Ramos (cell line): ENCODE measurements around the gene CERK.

Source experiments
- in situ Hi-C: fragments of 300-500 bp; cut with MboI; formaldehyde crosslinking; loops from one replicate; pipeline ENCODE4 v1.14.3; 2022; ENCODE audit warnings: low sequenced_read_pairs; ENCODE audit not compliant: unreplicated experiment

CERK gene

GRCh38 chr22:46767249-46767985 lies 29.4 kb upstream of the CERK start:
- in situ Hi-C loops, result loop anchor here (25.0 kb wide), 2 partner anchors 980 to 1320 kb away; no protein-coding TSS in a partner anchor

- in situ Hi-C loops, result loop anchor here (25.0 kb wide), 2 partner anchors 979 to 1321 kb away; no protein-coding TSS in a partner anchor
These were observed 28.6 kb upstream of the CERK start for GRCh38 chr22:46766611-46767010.

GRCh38 chr22:46764779-46765485 lies 26.9 kb upstream of the CERK start:
- in situ Hi-C loops, result loop anchor here (25.0 kb wide), 2 partner anchors 978 to 1322 kb away; no protein-coding TSS in a partner anchor

- in situ Hi-C loops, result loop anchor here (25.0 kb wide), 2 partner anchors 977 to 1323 kb away; no protein-coding TSS in a partner anchor
These were observed 26.2 kb upstream of the CERK start for GRCh38 chr22:46764140-46764680.

- in situ Hi-C loops, result loop anchor here (25.0 kb wide), 2 partner anchors 976 to 1324 kb away; no protein-coding TSS in a partner anchor
These were observed 25.1 kb upstream of the CERK start for GRCh38 chr22:46763051-46763705.

- in situ Hi-C loops, result loop anchor here (25.0 kb wide), 2 partner anchors 975 to 1325 kb away; no protein-coding TSS in a partner anchor
These were observed 24.4 kb upstream of the CERK start, which contains the start of gene TBC1D22A for GRCh38 chr22:46762238-46763050. TSS of gene TBC1D22A (plus strand) at chr22:46762650. CDS start at chr22:46762787, 137 bp downstream.

GRCh38 chr22:46761539-46762237 lies 23.6 kb upstream of the CERK start:
- in situ Hi-C loops, result loop anchor here (25.0 kb wide), 2 partner anchors 974 to 1326 kb away; no protein-coding TSS in a partner anchor

GRCh38 chr22:46761017-46761416 lies 23.0 kb upstream of the CERK start:
- in situ Hi-C loops, result loop anchor here (25.0 kb wide), 2 partner anchors 974 to 1326 kb away; no protein-coding TSS in a partner anchor

GRCh38 chr22:46758867-46759290 lies 20.8 kb upstream of the CERK start:
- in situ Hi-C loops, result loop anchor here (5.0 to 25.0 kb wide), 3 partner anchors 43 to 1328 kb away; no protein-coding TSS in a partner anchor

- in situ Hi-C loops, result loop anchor here (5.0 to 25.0 kb wide), 3 partner anchors 44 to 1329 kb away; no protein-coding TSS in a partner anchor
These were observed 20.1 kb upstream of the CERK start for GRCh38 chr22:46758121-46758520.

- in situ Hi-C loops, result loop anchor here (5.0 to 25.0 kb wide), 3 partner anchors 45 to 1330 kb away; no protein-coding TSS in a partner anchor
These were observed 19.1 kb upstream of the CERK start for GRCh38 chr22:46757104-46757503.

GRCh38 chr22:46756097-46756496 lies 18.0 kb upstream of the CERK start:
- in situ Hi-C loops, result loop anchor here (5.0 to 25.0 kb wide), 3 partner anchors 46 to 1331 kb away; no protein-coding TSS in a partner anchor

- in situ Hi-C loops, result loop anchor here (5.0 to 25.0 kb wide), 3 partner anchors 47 to 1332 kb away; no protein-coding TSS in a partner anchor
These were observed 17.5 kb upstream of the CERK start for GRCh38 chr22:46755525-46755924.

GRCh38 chr22:46754826-46755225 lies 16.8 kb upstream of the CERK start:
- in situ Hi-C loops, result loop anchor here (5.0 to 25.0 kb wide), 3 partner anchors 47 to 1332 kb away; no protein-coding TSS in a partner anchor

- in situ Hi-C loops, result loop anchor here (25.0 kb wide), 2 partner anchors 967 to 1333 kb away; no protein-coding TSS in a partner anchor
These were observed 16.2 kb upstream of the CERK start for GRCh38 chr22:46754110-46754799.

GRCh38 chr22:46753761-46754109 lies 15.7 kb upstream of the CERK start:
- in situ Hi-C loops, result loop anchor here (25.0 kb wide), 2 partner anchors 966 to 1334 kb away; no protein-coding TSS in a partner anchor

- in situ Hi-C loops, result loop anchor here (25.0 kb wide), 2 partner anchors 966 to 1334 kb away; no protein-coding TSS in a partner anchor
These were observed 15.3 kb upstream of the CERK start for GRCh38 chr22:46753360-46753759.
